Subcutaneous preadipocyte (primary cell): ENCODE measurements around the gene FDXACB1. TPM values are rescaled to one million over a fixed set of nuclear protein-coding genes. Genes with fewer than 3 reads are reported as not detected.

Experiments
- small RNA-seq: library from RNA; depleted of rRNA; stranded (forward); fragments of <200 nt; gene quantifications from one replicate; pipeline ENCODE3, GENCODE V24; 2012
- total RNA-seq: library from RNA; depleted of rRNA; stranded (reverse); fragments of >200 nt; gene quantifications from 2 replicates; pipeline ENCODE4 v1.2.3, GENCODE V29; 2012

The FDXACB1 gene
- total RNA-seq = 2.6 and 4.9 TPM in 2 replicates

GRCh38 chr11:111878849-111879636, at the start of gene FDXACB1, which contains the start of gene CFAP68:
Gene FDXACB1 (minus strand): TSS chr11:111879165. CDS start chr11:111879132, 33 bp downstream.
Gene CFAP68 (plus strand): TSS chr11:111879541. CDS start chr11:111879561, 20 bp downstream.

GRCh38 chr11:111918390-111919256, 39.7 kb upstream of the FDXACB1 start, which contains the start of gene C11orf52:
Gene C11orf52 (plus strand): TSS chr11:111918913. CDS start chr11:111918973, 60 bp downstream.

GRCh38 chr11:111912535-111912934, 33.6 kb upstream of the FDXACB1 start, which contains the start of gene HSPB2:
Gene HSPB2 (plus strand): TSS chr11:111912734. CDS start chr11:111912830, 96 bp downstream.

GRCh38 chr11:111911563-111912401, 32.8 kb upstream of the FDXACB1 start, which contains the start of gene CRYAB:
Gene CRYAB (minus strand): TSS chr11:111911770. CDS start chr11:111911724, 46 bp downstream.

GRCh38 chr11:111870886-111871692, 7.9 kb downstream of the FDXACB1 start, which contains the start of gene ALG9:
Gene ALG9 (minus strand): TSS chr11:111871581. CDS start chr11:111871482, 99 bp downstream.

Small RNA genes lying within 50 kb of the gene (small RNA-seq; reads per million reads assigned to genes)
- gene C11orf52 = not detected
- not detected for gene GNG5P3
- not detected for gene RNA5SP351
- not detected for gene RPL37AP8

Other genes starting within 250 kb of the FDXACB1 start
- gene PPP2R1B, start 112.8 kb downstream of the FDXACB1 start, total RNA-seq = 20.2 and 34.8 TPM in 2 replicates
- 23.5 and 36.6 TPM in 2 replicates for gene ALG9, start 7.6 kb downstream of the FDXACB1 start, total RNA-seq
- 8.6 and 13.2 TPM in 2 replicates for gene CFAP68, start 376 bp upstream of the FDXACB1 start, total RNA-seq
- gene CRYAB, start 32.6 kb upstream of the FDXACB1 start, total RNA-seq = 6.5 and 29.8 TPM in 2 replicates
- gene HSPB2, start 33.6 kb upstream of the FDXACB1 start, total RNA-seq = 0.20 and 0.73 TPM in 2 replicates
- gene C11orf52, start 39.7 kb upstream of the FDXACB1 start, total RNA-seq = 0.37 TPM in 1 of 2 replicates, not detected in the other
- 10.2 and 13.6 TPM in 2 replicates for gene DIXDC1, start 58.2 kb upstream of the FDXACB1 start, total RNA-seq
- gene DLAT, start 146.2 kb upstream of the FDXACB1 start, total RNA-seq = 47.4 and 69.0 TPM in 2 replicates
- 2.2 TPM in 2 replicates for gene PIH1D2, start 194.9 kb upstream of the FDXACB1 start, total RNA-seq
- gene NKAPD1, start 195.1 kb upstream of the FDXACB1 start, total RNA-seq = 19.5 and 21.3 TPM in 2 replicates
- gene TIMM8B, start 207.6 kb upstream of the FDXACB1 start, total RNA-seq = 55.9 and 73.5 TPM in 2 replicates
- gene SDHD, start 207.7 kb upstream of the FDXACB1 start, total RNA-seq = 128 and 148 TPM in 2 replicates